H1 (cell line): ENCODE data around the gene FBXW8. TPM values are rescaled to one million over a fixed set of nuclear protein-coding genes. Genes with fewer than 3 reads are reported as not detected.

Experiments
- CBX8 ChIP-seq: fragments of 300-800, 300-1000 bp; sonication (generic); IDR thresholded peaks from 2 replicates; pipeline ENCODE4 v1.7.1; 2016; ENCODE audit warnings: low read depth, low read length, borderline replicate concordance
- CTCF ChIP-seq, 3 experiments: IDR thresholded peaks; 1 replicate in 2 of 3; 2 replicates in 1 of 3; pipeline versions ENCODE4 v1.5.1 to v1.6.1; 2011; ENCODE audit warnings: low read length in 3 of 3, mild to moderate bottlenecking in 3 of 3, inconsistent platforms in 2 of 3, low read depth in 1 of 3, moderate library complexity in 1 of 3; ENCODE audit not compliant: insufficient read depth in 1 of 3; ENCODE audit errors: control extremely low read depth in 1 of 3
- FOSL1 ChIP-seq: IDR thresholded peaks from 2 replicates; pipeline ENCODE4 v1.6.1; 2011; ENCODE audit warnings: mild to moderate bottlenecking, low read depth, low read length, moderate library complexity; ENCODE audit not compliant: insufficient read depth
- NANOG ChIP-seq: IDR thresholded peaks from 2 replicates; pipeline ENCODE4 v1.6.1; 2011; ENCODE audit warnings: low read length, low read depth, mild to moderate bottlenecking, inconsistent platforms; ENCODE audit not compliant: insufficient read depth, poor library complexity, severe bottlenecking
- NRF1 ChIP-seq: IDR thresholded peaks from 2 replicates; pipeline ENCODE4 v1.6.1; 2011; ENCODE audit warnings: mild to moderate bottlenecking, low read depth, low read length, improper control_type of control experiment
- PHF8 ChIP-seq: fragments of 200-600 bp; sonication (generic); conservative IDR thresholded peaks from 2 replicates; pipeline ENCODE4 v1.7.1; 2012; ENCODE audit warnings: low read depth, mild to moderate bottlenecking, inconsistent platforms, low read length, moderate library complexity
- POU5F1 ChIP-seq: IDR thresholded peaks from 2 replicates; pipeline ENCODE4 v1.6.1; 2011; ENCODE audit warnings: low read depth, mild to moderate bottlenecking, low read length, moderate library complexity
- RNF2 ChIP-seq: fragments of 200-900, 300-1000 bp; sonication (generic); IDR thresholded peaks from 2 replicates; pipeline ENCODE4 v1.7.1; 2016; ENCODE audit warnings: borderline replicate concordance, low read depth, mild to moderate bottlenecking, antibody characterized with exemption, low read length; ENCODE audit not compliant: poor library complexity, severe bottlenecking; ENCODE audit errors: missing control alignments
- SP2 ChIP-seq: IDR thresholded peaks from 2 replicates; pipeline ENCODE4 v1.6.1; 2012; ENCODE audit warnings: mild to moderate bottlenecking, low read length, inconsistent platforms
- SUZ12 ChIP-seq: fragments of 200-600 bp; sonication (generic); IDR thresholded peaks from 2 replicates; pipeline ENCODE4 v1.6.1; 2012; ENCODE audit warnings: mild to moderate bottlenecking, inconsistent platforms, low read length, moderate library complexity, mixed read lengths
- TBP ChIP-seq: IDR thresholded peaks from 2 replicates; pipeline ENCODE4 v1.6.1; 2011; ENCODE audit warnings: low read depth, low read length, improper control_type of control experiment
- TCF12 ChIP-seq: IDR thresholded peaks from 2 replicates; pipeline ENCODE4 v1.6.1; 2011; ENCODE audit warnings: low read depth, mild to moderate bottlenecking, low read length
- ZNF274 ChIP-seq: IDR thresholded peaks from 2 replicates; pipeline ENCODE4 v1.7.0; 2012; ENCODE audit warnings: low read length, borderline replicate concordance; ENCODE audit errors: extremely low read depth
- polyA plus RNA-seq, 7 experiments: library from polyadenylated mRNA; depleted of rRNA in 3 of 7; stranded (reverse) in 5 of 7; unstranded in 2 of 7; fragments of >200 nt in 5 of 7; fragments of 200-250 nt in 2 of 7; gene quantifications; 1 replicate in 5 of 7; 2 replicates in 1 of 7; 4 replicates in 1 of 7; pipeline versions ENCODE4 v1.2.1 to v1.2.3, GENCODE V29; 2011 to 2013; ENCODE audit warnings: missing spikeins in 2 of 7, mixed read lengths in 2 of 7
- total RNA-seq: library from RNA; stranded (reverse); fragmentation: NEBNext Ultra II Directional; extraction: Animal tissue kit (Norgen Biotek cat#: 25700); gene quantifications from 2 replicates; pipeline ENCODE4 v1.2.1, GENCODE V29; 2021

Gene FBXW8
- total and polyA plus RNA-seq, 2 of the 8 experiments (the other 6 are each of a cell fraction or from before 2014, with no cell fraction given), result 15.8 to 16.0 TPM

- no peak for TF ChIP-seq NANOG
- TF ChIP-seq TBP, result no peak
- TF ChIP-seq NRF1, result no peak
- TF ChIP-seq SUZ12, result no peak
- no peak for TF ChIP-seq PHF8
- no peak for TF ChIP-seq RNF2
- no peak for TF ChIP-seq POU5F1
- TF ChIP-seq FOSL1, result no peak
- no peak for TF ChIP-seq TCF12
- no peak for TF ChIP-seq SP2
- no peak for TF ChIP-seq ZNF274
- peak; percentile 80 to 97 (median 82) for TF ChIP-seq CTCF (IDR thresholded peaks at IDR 0.05; ENCODE audit: control extremely low read depth in 1 of 3, insufficient read depth in 1 of 3, low read depth in 1 of 3, low read length in 3 of 3)
- no peak for TF ChIP-seq CBX8
- TF ChIP-seq, all 59 proteins: peak for 11
These were observed 114.9 kb downstream of the FBXW8 start (continued) for GRCh38 chr12:117025481-117026151.
